ENCODE results near the gene STARD6. TPM values are rescaled to one million over a fixed set of nuclear protein-coding genes. Genes with fewer than 3 reads are reported as not detected.
"Not testable (repeated sequence)": the region's sequence is repeated elsewhere in the genome, so short reads cannot be mapped to it uniquely, and the experiment has no call there.

Gene STARD6
- total RNA-seq, 4 donors from 2014 or later: not detected

DNA sequence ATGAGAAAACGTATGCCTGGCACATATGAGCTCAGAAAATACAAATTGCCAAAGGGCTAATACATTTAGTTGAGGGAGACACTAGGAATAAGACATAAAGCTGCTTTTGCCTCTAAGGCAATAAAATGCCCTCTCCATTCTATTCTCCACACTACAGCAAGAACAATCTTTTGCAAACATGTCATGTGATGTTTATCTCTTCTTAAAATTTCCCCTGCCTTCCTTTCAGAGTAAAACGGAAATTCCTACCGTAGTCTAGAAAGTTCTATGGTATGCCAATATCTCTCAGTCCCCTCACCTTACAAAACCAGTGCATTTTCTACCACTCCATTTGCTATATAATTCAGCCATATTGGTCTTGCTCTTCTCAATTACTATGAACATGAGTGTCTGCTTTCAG lies 33.2 kb upstream of the STARD6 start:
- no peak overlapping the region for H3K4me3 ChIP-seq (ENCODE audit: low read depth, poor library complexity, severe bottlenecking)
- DNase-seq (ENCODE audit: low spot score in 2 of 2): no peak
- WGBS, 2 donors: 57 to 60% methylated on average over 3 of the region's 3 CpGs
- no peak for TF ChIP-seq POLR2A (IDR thresholded peaks at IDR 0.05)
- TF ChIP-seq, protein P1, sequence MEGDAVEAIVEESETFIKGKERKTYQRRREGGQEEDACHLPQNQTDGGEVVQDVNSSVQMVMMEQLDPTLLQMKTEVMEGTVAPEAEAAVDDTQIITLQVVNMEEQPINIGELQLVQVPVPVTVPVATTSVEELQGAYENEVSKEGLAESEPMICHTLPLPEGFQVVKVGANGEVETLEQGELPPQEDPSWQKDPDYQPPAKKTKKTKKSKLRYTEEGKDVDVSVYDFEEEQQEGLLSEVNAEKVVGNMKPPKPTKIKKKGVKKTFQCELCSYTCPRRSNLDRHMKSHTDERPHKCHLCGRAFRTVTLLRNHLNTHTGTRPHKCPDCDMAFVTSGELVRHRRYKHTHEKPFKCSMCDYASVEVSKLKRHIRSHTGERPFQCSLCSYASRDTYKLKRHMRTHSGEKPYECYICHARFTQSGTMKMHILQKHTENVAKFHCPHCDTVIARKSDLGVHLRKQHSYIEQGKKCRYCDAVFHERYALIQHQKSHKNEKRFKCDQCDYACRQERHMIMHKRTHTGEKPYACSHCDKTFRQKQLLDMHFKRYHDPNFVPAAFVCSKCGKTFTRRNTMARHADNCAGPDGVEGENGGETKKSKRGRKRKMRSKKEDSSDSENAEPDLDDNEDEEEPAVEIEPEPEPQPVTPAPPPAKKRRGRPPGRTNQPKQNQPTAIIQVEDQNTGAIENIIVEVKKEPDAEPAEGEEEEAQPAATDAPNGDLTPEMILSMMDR (IDR thresholded peaks at IDR 0.05): no peak
- intact Hi-C loops (cut with DNase I; ENCODE audit: low total_unique reads): no loop called here

DNA sequence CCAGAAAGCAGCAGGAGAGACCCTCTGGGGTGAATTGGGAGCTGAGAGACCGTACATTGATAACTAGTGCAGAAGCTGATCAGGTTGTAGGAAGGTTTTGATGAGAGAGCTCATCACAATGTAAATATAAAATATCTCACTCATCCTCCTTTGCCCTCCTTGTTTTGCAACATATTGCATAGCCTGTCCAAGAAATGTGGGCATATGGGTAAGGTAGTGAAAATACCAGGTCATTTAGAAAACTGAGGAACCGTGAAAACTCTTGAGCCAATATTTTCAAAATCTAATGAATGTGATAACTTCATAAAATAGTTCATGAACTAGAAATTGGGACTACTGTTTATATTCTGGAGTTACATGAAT lies 31.5 kb upstream of the STARD6 start:
- WGBS, 2 donors: 37 to 41% methylated on average over 2 of the region's 2 CpGs
- no peak for DNase-seq (ENCODE audit: low spot score in 2 of 2)
- intact Hi-C loops (cut with DNase I; ENCODE audit: low total_unique reads): no loop called here
- no peak overlapping the region for H3K4me3 ChIP-seq (ENCODE audit: low read depth, poor library complexity, severe bottlenecking)
- TF ChIP-seq POLR2A (IDR thresholded peaks at IDR 0.05): no peak
- TF ChIP-seq, protein P1 (IDR thresholded peaks at IDR 0.05): no peak

DNA sequence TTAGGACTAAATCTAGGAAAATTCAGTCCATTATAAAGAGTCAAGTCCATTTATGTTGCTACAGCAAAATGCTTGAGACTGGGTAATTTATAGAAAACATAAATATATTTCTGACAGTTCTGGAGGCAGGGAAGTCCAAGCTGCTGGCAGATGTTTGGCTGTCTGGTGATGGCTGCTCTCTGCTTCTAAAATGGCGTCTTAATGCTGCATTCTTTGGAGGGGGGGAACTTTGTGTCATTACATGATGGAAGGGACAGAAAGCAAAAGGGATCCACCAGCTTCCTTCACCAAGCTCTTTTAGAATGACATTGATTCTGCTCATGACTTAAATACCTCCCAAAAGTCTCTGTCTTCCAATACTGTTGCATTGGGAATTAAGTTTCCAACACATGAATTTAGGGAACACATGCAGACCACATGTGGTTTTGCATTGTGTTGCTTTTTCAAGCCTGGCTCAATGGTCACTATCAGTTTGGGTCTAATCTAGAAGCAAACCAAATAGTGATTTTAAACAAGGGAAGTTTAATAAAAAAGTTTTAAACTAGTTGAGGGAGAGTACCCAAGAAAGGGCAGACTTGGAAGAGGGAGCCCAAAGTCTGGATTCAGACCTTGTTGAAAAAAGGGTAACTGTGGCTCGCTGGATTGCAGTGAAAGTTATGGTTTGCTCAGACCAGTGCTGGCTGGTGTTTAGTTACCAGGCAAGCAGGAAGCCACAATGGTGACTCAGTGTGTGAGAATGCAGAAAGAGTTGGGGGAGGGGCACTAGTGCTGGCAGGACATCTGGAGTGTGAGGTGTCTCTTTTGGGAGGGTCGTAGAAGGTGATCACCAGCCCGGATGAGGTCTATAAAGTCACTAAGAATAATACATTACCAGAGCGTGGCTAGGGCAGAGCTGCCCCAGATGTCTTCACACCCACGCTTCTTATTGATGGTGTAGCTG lies 30.8 kb upstream of the STARD6 start:
- WGBS, 2 donors: 38 to 44% methylated on average over 6 of the region's 6 CpGs
- intact Hi-C loops (cut with DNase I; ENCODE audit: low total_unique reads): no loop called here
- no peak for DNase-seq (ENCODE audit: low spot score in 2 of 2)

DNA sequence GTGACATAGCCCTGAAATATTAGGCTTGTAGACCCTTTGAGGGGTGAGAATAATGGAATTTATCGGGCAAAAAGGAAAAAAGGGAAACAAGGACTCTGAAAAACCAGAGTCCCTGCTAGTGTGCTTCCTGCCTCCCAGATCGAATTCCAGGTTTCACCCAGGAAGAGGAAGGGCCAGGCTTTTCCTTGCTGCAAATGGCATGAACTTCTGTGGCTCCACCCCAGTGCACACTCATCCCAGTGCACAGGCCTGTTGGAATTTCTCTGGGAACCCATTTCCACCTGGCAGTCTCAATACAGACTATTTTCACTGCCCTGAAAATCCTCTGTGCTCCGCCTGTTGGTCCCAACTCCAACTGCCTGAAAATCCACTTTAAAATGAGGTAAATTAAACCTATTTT lies 30.0 kb upstream of the STARD6 start:
- H3K4me3 ChIP-seq (ENCODE audit: low read depth, poor library complexity, severe bottlenecking): no peak overlapping the region
- TF ChIP-seq, protein P1 (IDR thresholded peaks at IDR 0.05): no peak
- TF ChIP-seq POLR2A (IDR thresholded peaks at IDR 0.05): no peak
- DNase-seq (ENCODE audit: low spot score in 2 of 2): no peak
- whole genome bisulfite sequencing, 2 donors: 83 to 92% methylated on average over 3 of the region's 3 CpGs
- intact Hi-C loops (cut with DNase I; ENCODE audit: low total_unique reads): no loop called here

More for the DNA sequence above, 30.8 kb upstream of the STARD6 start:
- H3K4me3 ChIP-seq (ENCODE audit: low read depth, poor library complexity, severe bottlenecking): no peak overlapping the region
- TF ChIP-seq, protein P1 (IDR thresholded peaks at IDR 0.05): no peak
- TF ChIP-seq POLR2A (IDR thresholded peaks at IDR 0.05): no peak

DNA sequence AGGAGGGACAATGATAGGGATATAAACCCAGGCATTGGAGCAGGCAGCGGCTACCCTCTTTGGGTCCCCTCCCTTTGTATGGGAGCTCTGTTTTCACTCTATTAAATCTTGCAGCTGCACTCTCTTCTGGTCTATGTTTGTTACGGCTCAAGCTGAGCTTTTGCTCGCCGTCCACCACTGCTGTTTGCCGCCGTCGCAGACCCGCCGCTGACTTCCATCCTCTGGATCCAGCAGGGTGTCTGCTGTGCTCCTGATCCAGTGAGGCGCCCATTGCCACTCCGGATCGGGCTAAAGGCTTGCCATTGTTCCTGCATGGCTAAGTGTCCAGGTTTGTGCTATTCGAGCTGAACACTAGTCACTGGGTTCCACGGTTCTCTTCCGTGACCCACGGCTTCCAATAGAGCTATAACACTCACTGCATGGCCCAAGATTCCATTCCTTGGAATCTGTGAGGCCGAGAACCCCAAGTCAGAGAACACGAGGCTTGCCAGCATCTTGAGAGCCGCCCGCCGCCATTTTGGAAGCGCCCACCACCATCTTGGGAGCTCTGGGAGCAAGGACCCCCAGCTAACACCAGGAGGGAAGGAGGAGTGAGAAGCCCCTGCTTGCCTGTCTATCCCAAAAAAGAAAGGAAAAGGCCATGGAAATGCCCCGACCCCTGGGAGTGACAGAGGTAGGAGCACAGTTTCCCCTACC lies 29.3 kb upstream of the STARD6 start:
- H3K4me3 ChIP-seq (ENCODE audit: low read depth, poor library complexity, severe bottlenecking); DNase-seq (ENCODE audit: low spot score in 2 of 2); intact Hi-C loops (cut with DNase I; ENCODE audit: low total_unique reads): not testable (repeated sequence)
- WGBS, 2 donors: 94% methylated on average over 23 of the region's 23 CpGs

DNA sequence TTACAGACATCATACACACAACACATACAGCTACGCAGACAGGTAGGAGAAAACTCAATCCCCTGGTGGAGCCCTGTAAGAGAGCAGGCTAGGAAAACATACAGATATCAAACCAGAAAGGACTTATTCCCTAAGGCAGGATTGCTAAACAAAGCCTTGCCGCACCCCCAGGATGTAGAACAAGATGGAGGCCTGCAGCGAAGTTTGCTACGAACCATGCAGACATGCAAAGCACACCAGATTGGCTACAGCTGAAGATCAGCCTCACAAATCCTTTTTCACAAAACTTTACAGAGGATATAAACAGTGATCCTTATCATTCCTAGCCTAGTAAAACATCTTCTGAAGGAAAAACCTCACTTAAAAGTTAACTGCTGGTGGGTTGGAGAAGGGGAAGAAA lies 28.4 kb upstream of the STARD6 start:
- DNase-seq (ENCODE audit: low spot score in 2 of 2): no peak
- no peak overlapping the region for H3K4me3 ChIP-seq (ENCODE audit: low read depth, poor library complexity, severe bottlenecking)
- 62 to 69% methylated on average over 4 of the region's 4 CpGs for WGBS, 2 donors
- intact Hi-C loops (cut with DNase I; ENCODE audit: low total_unique reads): no loop called here
- no peak for TF ChIP-seq POLR2A (IDR thresholded peaks at IDR 0.05)
- TF ChIP-seq, protein P1 (IDR thresholded peaks at IDR 0.05): no peak

Measured in lower leg skin (tissue), 4 donors.